Activated CD4-positive, alpha-beta T cell treated with anti-CD3 and anti-CD28 coated beads, Interleukin-2, amount 50 U/mL, for 24 hours (primary cell): ENCODE data around the gene DNAH11.
"Not testable (repeated sequence)": the region's sequence is repeated elsewhere in the genome, so short reads cannot be mapped to it uniquely, and the experiment has no call there.

Experiments
- DNase-seq, 2 donors: peaks; one replicate each; pipeline ENCODE4 v3.0.0-alpha.2; 2020; ENCODE audit warnings: low read depth in 1 of 2, low spot score in 1 of 2

The DNAH11 gene

DNA sequence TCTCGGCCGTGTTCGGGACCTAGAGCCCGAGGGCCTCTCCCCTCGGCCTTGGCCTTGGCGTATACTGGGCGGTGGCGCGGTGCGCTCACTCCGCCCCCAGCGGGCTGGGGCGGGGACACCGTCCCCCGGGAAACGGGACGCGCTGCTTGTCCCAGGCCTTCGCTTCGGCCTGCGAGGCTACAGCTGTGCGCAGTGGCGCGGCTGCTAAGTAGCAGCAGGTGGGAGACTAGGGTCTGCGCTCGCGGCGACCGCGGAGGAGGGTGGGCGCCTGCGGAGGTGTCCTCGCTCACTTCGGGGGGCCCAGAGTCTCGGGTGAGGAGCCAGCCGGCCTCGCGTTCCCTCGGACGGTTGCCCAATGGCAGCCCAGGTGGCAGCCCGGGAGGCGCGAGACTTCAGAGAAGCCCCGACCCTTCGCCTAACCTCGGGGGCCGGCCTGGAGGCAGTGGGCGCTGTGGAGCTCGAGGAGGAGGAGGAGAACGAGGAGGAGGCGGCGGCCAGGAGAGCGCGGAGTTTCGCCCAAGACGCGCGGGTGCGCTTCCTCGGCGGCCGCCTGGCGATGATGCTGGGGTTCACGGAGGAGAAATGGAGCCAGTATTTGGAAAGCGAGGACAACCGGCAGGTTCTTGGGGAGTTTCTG is at the start of gene DNAH11:
TSS of gene DNAH11 (plus strand) at position 149 of the 637 bp plus-strand sequence. CDS start at position 356, 207 bp downstream.
- no peak for DNase-seq

DNA sequence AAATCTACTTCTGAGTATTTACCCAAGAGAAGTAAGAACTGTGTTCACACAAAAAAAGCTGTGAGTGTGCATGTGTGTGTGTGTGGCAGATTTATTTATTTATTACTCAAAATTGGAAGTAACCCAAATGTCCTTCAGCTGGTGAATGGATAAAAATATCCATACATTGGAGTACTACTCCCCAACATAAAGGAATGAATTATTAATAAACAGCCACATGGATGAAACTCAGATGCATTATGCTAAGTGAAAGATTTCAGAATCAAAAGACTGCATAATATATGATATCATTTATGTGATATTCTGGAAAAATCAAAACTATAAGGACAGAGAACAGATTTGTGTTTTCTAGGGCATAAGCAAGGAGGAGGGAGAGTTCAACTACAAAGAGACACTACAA is 47.1 kb upstream of the DNAH11 start:
- no peak for DNase-seq

DNA sequence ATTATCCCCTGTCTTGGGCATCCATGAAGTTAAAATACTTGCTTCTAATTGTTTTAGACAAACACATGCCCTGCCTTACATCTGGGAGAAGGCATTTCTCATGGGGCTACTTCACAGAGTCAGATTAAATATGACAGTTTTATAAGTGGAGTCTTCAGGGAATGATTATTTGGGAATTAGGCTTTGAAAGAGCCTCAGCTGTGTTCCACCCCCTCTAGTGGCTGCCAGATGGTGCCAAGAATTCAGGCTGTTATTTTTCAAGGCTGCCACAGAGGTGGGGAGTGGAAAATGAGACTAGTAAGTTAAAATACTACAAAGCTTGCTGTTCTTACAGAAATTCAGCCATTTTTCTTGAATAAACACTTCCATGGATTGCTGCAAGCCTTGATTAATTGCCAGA is 45.8 kb upstream of the DNAH11 start:
- DNase-seq = no peak

DNA sequence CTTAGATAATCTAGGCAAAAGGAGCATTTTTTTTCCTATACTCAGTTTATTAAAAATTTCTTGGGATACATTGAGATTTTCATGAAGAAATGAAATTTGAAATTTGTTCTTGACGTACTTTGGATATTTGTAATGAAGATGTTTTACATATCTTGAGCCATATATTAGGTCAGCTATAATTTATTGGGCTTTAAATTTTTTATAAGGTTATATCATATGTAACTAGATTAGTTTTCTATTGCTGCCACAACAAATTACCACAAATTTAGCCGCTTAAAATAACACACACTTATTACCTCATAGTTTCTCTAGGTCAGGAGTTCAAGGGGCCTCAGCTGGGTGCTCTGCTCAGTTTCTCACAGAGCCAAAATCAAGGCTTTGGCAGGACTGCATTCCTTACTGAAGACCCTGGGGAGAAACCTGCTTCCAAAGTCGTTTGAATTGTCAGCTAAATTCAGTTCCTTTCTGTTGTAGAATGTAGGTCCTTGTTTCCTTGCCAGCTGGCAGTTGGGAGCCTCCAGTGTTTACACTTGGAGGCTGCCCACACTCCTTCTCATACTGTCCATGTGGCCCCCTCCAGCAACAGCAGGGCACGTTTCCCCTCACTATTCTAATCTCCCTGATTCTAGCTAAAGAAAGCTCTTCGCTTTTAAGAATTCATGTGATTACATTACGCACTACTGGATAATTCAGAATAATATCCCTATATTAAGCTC is 42.6 kb upstream of the DNAH11 start:
- no peak for DNase-seq

GRCh38 chr7:21504021-21504420 is 38.8 kb upstream of the DNAH11 start:
- DNase-seq = no peak

DNA sequence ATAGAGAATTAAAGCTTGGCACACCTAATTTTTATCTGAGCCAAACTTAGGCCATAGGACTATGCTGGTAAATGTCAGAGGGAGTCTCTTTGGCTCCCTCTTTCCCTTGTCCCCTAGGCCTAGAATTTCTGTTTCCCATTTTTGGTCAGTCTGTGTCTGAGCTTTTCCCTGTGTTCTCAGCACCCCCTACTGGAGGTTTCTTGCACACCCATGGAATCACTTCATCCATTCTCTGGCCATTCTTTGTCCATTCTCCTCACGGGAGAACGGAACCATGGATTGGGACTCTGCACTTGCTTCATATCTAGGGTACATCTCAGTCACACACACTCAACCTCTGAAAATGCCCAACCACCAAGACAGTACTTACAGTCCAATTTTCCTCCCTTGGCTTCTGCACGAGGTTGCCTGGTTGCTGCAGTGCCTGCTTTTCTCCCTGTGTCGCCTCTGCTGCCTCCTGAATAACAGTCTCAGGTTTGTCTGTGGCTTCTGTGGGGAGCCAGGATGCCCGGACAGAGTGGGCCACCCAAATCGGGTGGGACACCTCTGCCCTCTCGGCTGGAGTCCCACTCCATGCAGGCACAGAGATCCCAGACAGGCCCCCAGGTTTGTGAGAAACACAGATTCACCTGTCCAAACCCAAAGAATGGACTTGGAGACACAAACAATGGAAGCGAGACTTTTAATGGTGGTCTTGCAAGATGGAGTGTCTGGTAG is 35.1 kb upstream of the DNAH11 start:
- peak in 1 of 2 donors; percentile 24 for DNase-seq

GRCh38 chr7:21508538-21508937 is 34.3 kb upstream of the DNAH11 start:
- DNase-seq = no peak

DNA sequence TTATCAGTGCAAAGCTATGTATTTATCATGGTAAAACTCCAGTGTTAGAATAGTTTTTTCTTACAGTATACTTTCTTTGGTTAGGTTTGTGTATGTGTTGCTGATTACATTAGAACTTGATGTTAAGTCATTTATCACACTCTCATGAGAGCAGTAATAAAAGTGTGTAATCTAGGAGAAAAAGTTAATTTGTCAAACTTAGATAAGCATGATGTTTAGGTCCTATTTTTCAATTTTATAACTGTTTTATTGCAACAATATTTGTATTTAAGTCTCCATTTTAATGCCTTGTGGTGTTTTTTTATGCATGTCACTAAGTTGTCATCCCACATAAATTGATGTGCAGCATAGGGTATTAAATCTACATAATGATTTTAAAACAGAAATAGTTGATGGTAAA is 28.8 kb upstream of the DNAH11 start:
- DNase-seq = no peak

- DNase-seq = no peak
These were observed 18.2 kb upstream of the DNAH11 start for GRCh38 chr7:21524680-21525079.

DNA sequence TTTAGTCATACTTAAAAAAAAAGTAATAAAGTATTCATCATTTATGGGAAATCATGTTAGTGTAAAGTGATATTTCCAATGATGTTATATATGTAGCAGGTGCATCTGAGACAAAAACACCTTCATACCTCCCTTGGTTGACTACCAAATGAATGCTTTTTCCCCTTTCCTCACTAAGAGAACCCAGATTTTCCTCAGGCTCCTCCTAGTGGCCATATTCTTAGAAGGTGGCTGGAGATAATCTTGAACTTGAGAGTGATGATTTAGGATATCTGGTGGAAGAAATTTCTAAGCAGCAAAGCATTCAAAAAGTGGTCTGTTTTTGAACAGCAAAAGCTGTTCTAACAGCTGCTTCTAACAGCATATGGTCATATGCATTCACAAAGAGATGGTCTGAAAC is 16.8 kb upstream of the DNAH11 start:
- peak in 1 of 2 donors; percentile 5 for DNase-seq

DNA sequence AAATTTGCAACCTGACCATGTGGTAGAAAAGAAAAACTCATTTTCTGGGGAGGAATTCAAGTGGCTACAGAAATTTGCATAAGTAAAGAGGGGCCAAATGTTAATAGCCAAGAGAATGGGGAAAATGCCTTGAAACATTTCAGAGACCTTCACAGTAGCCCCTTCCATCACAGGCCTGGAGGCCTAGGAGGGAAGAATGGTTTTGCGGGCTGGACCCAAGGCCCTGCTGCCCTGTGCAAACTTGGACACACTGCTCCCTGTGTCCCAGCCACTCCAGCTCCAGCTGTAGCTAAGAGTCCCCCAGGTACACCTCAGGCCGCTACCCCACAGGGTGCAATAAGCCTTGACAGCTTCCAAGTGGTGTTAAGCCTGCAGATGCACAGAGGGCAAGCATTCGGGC is 16.4 kb upstream of the DNAH11 start:
- DNase-seq = no peak

DNA sequence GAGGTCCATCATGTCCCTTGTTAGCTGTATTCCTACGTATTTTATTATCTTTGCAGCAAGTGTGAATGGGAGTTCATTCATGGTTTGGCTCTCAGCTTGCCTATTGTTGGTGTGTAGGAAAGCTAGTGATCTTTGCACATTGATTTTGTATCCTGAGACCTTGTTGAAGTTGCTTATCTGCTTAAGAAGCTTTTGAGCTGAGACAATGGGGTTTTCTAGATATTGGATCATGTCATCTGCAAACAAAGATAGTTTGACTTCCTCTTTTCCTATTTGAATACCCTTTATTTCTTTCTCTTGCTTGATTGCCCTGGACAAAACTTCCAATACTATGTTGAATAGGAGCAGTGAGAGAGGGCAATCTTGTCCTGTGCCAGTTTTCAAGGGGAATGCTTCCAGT is 10.4 kb upstream of the DNAH11 start:
- not testable (repeated sequence) for DNase-seq

DNA sequence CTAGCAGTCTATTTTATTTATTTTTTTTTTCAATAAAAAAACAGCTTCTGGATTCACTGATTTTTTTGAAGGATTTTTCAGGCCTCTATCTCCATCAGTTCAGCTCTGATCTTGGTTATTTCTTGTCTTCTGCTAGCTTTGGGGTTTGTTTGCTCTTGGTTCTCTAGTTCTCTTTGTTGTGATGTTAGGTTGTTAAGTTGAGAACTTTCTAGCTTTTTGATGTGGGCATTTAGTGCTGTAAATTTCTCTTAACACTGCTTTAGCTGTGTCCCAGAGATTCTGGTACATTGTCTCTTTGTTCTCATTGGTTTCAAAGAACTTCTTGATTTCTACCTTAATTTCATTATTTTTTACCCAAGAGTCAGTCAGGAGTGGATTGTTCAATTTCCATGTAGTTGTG is 9.2 kb upstream of the DNAH11 start:
- not testable (repeated sequence) for DNase-seq

- DNase-seq = not testable (repeated sequence)
These were observed 6.3 kb upstream of the DNAH11 start for GRCh38 chr7:21536445-21537118.

DNA sequence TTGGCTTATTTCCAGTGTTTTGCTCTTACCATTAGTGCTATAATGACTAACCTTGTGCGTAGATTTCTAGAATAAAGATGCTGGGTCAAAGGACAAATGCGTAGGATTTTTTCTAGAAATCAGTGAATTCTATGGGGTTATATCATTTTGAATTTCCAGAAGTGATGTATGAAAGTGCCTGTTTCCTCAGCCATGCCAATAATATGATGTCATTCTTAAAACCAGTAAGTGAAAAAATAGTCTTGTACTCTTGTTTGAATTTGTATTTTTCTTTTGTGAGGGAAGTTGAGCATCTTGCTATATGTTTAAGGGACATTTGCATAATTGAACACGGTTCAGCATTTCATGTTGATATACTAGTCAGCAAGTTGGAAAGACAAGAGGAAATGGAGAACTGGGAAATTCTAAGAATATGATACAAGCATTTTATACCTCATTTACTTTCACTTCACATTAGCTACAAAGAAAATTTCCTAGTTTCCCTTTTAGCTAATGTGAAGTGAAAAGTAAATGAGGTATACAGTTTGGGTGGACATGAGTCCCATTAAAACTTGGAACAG is 3.8 kb upstream of the DNAH11 start:
- no peak for DNase-seq

- DNase-seq = no peak
These were observed 876 bp downstream of the DNAH11 start for GRCh38 chr7:21543528-21544302.

GRCh38 chr7:21544303-21544656 is 1.4 kb downstream of the DNAH11 start:
- DNase-seq = no peak

DNA sequence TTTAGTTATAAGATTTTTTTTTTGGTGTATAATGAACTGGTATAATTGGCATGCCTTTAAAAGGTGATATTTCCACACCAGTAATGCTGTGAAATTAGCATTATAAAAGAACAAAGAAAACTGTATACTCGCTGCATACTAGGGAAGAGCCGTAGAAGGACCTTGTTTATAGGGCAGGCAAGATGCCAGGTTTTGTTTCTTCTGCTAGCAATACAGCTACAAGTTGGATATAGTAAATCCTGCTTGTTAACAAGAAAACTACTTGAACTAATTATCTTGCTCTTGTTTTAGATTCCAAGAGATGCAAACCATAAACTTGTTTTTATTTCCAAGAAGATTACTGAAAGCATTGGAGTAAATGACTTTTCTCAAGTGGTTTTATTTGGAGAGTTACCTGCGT is 1.9 kb downstream of the DNAH11 start:
- DNase-seq = no peak

DNA sequence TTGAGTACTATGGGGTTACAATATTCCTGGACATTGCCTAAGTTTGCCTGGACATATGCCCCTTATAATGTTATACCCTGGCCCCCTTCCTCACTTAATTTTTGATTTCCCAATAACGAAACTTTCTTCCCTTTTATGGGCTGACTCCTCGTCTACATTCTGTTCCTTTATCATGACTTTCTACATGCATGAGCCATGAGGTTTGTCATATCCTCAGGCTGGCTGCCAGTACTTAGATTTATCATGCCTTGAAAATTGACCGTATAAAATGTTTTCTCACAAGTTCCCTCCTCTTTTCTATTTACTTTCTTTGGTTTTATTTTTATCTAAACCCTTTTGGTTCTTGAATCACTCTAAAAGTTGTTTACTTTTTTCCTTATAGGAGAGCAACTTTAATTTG is 4.7 kb downstream of the DNAH11 start:
- no peak for DNase-seq

DNA sequence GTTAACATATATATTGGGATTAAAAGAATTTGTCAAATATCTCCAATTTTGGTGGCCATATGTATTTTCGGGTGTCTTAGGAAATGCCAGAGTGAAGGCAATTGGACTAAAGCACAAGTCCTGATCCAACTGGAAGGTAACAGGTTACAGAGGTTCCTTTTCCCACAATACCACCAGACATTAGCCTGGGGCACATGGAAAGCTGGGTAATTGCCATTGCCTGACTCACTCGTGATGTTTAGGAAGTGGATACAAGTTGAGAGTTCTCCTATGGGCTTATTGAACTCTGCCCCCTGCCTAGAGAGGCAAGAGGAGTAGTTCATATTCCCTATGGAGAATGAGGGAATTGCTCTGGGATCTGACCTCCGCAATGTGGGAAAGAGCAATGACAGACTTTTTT is 5.7 kb downstream of the DNAH11 start:
- DNase-seq = no peak

DNA sequence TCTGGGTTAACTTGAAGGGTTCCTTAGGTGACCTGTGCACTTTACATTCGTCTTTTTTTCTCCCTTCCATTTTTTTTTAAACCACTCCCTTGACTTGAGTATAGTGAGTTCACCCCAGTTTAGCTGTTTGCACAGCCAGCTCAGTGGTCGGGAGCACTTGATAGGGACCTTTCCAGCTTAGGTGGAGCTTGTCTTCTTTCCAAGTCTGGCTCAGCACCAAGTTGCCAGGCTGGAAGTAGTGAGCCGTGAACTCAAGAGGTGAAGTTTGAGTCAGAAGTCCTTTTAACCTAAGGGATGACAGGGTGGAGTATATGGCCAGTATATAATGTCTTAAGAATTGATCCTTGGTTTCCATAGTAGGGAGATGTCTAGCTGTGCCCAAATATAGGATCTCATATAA is 7.2 kb downstream of the DNAH11 start:
- DNase-seq = no peak
